GM12872 (cell line): ENCODE results near the gene SYS1.

Experiments
- TF ChIP-seq, protein P1 (sequence below): IDR thresholded peaks from 3 replicates; pipeline ENCODE4 v1.5.1; 2011; ENCODE audit warnings: low read depth, mild to moderate bottlenecking, low read length, moderate library complexity; ENCODE audit not compliant: insufficient read depth

Gene SYS1

GRCh38 chr20:45400346-45401031 is 37.5 kb downstream of the SYS1 start:
- TF ChIP-seq, protein P1, sequence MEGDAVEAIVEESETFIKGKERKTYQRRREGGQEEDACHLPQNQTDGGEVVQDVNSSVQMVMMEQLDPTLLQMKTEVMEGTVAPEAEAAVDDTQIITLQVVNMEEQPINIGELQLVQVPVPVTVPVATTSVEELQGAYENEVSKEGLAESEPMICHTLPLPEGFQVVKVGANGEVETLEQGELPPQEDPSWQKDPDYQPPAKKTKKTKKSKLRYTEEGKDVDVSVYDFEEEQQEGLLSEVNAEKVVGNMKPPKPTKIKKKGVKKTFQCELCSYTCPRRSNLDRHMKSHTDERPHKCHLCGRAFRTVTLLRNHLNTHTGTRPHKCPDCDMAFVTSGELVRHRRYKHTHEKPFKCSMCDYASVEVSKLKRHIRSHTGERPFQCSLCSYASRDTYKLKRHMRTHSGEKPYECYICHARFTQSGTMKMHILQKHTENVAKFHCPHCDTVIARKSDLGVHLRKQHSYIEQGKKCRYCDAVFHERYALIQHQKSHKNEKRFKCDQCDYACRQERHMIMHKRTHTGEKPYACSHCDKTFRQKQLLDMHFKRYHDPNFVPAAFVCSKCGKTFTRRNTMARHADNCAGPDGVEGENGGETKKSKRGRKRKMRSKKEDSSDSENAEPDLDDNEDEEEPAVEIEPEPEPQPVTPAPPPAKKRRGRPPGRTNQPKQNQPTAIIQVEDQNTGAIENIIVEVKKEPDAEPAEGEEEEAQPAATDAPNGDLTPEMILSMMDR: no peak

DNA sequence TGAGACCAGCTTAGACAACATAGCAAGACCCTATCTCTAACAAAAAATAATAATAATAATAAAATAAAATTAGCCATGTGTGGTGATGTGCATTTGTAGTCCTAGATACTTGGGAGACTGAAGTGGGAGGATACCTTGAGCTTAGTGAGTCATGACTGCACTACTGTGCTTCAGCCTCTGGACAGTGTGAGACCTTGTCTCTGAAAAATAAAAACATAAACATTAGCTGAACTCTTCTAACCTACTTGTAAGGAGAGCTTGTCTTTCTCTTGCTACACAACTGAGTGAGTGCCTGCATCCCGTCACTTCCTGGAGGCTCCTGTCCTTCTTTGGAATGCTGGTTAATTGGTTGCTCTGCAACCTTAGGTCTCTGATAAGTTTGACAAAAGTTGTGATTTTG is 40.0 kb downstream of the SYS1 start:
- TF ChIP-seq, protein P1: no peak

GRCh38 chr20:45404438-45404837 is 41.5 kb downstream of the SYS1 start:
- TF ChIP-seq, protein P1: no peak

DNA sequence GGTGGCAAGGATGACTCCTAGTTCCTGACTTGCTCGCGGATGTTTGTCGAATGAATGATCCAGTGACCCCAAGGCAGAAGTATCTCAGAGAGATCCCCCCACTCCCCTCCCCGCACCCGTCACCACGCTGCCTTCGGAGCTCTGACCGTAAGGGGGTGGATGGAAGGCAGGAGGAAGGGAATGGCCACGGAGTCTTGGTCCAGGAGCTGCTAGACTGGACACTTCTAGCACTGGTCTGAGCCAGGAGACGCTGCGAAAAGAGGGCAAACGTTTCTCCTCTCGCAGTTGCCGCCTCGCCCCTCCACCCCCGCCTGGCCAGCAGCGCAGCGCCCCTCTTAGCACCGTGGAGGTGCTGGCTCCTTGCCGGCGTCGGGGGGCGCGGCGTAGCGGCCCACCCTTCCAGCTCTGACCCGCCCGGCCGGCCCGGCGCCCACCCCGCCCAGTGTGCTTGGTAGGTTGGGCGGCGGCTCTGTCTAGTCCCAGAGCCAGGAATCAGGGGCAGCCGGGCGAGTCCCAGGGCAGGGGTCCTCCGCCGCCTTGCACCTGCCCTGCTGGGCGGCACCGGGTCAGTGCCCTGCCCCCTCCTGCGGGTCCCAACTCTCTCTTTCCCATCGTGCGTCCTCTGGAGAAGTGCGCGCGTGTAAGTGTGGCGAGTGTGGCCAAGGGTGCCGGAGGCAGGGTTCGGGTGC is 42.8 kb downstream of the SYS1 start:
- TF ChIP-seq, protein P1: no peak

GRCh38 chr20:45406260-45407066 is 43.5 kb downstream of the SYS1 start:
- TF ChIP-seq, protein P1: no peak

DNA sequence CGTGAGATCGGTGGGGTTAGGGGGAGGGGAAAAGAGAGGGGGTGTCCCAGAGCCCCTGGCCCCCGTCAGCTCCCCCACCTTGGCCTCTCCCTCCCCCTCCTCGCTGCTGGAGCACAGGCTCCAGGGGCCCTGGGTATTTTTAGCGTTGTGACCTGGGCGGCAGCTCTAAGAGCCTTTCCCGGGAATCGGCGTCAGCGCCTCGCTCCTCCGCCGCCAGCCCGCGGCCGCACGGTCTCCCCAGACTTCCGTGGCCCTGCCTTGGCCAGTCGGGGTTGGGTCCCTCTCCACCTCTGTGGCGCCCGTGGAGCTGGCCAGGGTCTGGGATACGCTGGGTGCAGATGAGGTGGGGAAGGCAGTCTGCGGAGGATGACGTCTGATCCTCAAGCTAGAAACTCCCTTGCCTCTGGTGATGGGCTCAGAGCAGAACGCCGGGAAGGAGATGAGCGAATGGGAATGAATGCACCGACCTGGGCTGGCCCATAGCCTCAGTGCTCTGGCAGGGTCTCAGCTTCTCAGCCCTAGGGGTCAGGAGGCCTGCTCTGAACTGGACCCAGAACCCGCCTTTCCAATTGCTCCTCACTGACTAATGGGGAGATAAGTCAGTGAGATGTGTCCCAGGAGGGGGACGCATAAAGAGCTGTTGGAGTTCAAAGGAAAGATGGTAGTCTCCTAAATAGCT is 44.2 kb downstream of the SYS1 start:
- TF ChIP-seq, protein P1: no peak
